CD4-positive, alpha-beta T cell treated with Interleukin-1 beta for 1 hour (primary cell): ENCODE results near the gene ASPSCR1.

ENCODE experiments used
- DNase-seq, 2 donors: peaks; one replicate each; pipeline ENCODE4 v3.0.0-alpha.2; 2020 to 2022

The ASPSCR1 gene

GRCh38 chr17:82001571-82002056, 24.2 kb downstream of the ASPSCR1 start:
- no peak for DNase-seq

DNA sequence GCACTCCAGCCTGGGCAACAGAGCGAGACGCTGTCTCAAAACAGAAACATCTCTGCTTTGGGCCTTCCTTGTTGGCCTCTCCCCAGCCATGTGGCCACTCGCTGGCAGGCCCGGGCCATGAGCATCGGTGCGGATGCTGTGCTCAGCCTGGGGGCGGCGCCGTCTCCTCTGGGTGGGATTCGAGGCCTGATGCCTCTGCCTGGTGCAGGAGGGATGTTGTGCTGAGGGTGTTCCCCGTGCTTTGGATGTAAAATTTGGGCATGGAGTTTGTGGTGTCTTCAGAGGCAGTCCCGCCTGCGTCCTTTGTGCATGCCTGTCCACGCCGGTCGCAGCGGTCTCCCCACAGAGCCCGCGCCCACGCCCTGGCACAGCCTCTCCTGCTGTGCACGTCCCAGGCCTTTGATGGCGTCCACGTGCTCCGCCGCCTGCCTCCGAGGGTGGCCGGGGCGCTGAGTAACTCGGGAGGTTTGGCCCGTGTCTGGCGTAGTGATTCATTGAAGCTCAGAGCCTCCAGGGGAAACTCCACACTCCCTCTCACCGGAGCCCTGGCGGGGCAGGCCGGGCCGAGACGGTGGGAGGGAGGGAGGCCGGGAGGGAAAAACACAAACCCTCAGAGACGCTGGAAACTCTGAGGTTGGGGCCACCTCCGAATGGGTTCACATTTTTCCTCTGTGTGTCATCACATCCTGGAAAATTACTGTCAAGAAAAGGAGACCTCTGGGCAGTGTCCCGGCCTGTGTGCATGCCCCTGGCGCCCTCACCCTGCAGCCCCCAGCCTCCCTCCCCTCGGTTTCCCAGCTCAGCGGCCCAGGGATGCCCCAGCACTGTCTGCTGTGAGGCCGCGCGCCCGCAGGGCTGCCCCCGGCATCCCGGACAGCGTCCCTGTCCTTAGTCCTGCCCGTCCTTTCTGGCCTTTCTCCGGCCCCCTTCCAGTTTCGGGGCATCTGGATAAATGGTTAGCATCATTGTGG, 26.3 kb downstream of the ASPSCR1 start:
- no peak for DNase-seq

DNA sequence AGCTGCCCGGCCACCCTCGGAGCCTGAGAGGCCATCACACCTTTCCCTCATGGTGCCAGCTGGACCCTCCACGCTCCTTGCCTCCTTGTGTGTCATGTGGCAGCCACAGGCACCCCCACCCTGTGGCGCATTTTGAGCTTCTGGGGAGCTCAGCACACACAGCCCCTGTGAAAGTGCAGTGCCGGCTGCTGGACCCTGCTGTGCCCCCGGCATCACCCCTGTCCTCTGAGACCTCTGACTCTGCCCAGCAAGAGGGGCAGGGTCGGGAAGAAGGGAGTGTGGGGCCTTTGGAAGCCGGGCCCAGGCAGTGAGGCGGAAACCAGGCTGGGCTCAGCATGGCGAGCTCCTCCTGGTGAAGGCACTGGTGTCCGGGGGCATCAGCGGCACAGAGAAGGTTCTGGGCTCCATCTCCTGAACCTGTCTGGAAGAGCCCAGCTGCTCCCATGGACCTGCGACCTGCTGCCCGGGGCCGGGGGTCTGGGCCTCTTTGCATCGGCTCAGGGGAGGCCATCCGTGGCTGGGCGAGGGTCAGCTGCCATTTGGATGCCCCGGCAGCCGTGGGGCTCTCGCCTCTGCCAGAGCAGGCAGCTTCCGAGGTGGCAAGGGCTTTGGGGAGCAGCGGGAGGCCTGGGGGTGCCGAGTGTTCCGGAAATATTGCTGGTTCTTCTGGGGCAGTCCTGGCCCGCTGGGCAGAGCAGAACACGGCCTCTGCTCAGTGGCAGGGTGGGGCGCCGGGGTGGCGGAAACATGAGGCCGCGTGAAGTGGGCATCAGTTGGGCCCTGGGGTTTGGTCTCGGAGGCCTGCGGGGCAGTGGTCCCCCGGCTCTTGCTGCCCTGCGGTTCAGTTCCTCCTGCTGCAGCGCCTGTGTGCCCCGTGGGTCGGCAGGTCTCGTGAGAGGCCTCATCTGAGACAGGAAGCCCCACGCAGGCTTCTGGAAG, 27.4 kb downstream of the ASPSCR1 start:
- DNase-seq: no peak

DNA sequence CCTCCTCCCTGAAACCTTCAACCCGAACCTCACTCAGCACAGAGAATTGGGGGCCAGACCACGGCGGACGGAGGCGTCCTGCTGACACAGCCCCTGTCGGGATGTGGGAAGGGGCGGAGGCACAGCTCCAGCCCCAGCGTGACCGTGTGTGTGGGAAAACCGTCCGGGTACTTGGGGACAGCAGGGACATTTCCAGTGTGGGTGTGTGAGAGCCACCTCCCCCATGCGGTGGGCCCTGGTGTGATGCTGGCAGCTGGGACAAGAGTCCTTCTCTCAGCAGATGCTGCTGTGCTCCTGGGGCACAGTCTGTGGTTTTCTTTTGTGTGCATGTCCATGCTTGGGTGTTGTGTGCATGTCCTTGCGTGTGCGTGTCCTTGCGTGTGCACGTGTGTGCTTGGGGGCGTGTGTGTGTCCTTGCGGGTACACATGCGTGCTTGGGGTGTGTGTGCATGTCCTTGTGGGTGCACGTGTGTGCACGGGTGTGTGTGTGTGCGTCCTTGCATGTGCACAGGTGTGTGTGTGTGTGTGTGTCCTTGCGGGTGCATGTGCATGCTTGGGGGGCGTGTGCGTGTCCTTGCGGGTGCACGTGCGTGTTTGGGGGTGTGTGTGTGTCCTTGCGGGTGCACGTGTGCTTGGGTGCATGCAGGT, 28.4 kb downstream of the ASPSCR1 start:
- no peak for DNase-seq

- no peak for DNase-seq
Measured at GRCh38 chr17:82006468-82007227, 29.2 kb downstream of the ASPSCR1 start.

- DNase-seq: no peak
Measured at GRCh38 chr17:82007228-82007494, 29.7 kb downstream of the ASPSCR1 start.

- no peak for DNase-seq
Measured at GRCh38 chr17:82007495-82008257, 30.2 kb downstream of the ASPSCR1 start.

DNA sequence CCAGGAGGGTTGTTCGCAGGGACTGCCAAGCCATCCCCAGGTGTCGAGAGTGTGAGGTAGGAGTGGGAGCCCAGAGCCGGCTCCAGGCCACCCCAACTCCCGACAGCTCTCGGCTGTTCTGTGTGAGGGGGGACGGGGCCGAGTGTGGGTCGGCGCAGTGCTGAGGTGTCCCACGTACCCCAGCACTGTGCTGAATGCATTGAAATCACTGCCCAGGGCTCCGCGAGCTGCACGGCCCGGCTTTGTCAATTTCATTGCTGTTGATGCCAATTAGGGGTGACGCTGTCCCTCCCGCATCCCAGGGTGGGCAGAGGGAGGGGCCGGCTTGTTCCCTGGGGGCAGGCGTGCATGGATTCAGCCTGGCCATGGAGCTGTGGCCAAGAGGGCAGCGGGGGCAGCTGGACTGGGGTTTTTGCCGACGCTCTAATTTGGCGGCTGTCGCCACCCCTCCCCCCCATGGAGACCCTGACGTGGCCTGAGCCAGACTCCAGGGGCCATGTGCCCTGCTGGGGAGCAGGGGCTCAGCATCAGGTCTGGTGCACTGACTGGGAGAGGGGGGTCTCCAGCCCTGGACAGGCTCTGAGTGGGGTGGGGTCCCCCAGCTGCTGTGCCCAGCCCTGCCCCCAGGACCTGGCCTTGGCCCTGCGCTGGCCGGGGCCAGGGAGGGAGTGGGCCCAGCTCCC, 31.0 kb downstream of the ASPSCR1 start:
- DNase-seq: no peak

GRCh38 chr17:82008941-82009405, 31.5 kb downstream of the ASPSCR1 start:
- DNase-seq: no peak

DNA sequence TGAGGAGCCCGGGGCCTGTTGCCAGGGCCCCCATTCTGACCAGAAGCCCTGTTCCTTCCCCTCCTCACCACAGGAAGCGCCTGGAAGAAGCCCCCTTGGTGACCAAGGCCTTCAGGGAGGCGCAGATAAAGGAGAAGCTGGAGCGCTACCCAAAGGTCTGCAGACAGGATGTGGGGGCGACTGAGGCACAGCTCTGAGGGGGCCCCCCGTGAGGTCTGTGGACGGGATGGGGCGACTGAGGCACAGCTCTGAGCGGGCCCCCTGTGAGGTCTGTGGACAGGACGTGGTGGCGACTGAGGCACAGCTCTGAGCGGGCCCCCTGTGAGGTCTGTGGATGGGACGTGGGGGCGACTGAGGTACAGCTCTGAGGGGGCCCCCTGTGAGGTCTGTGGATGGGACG, 32.0 kb downstream of the ASPSCR1 start:
- DNase-seq: no peak

GRCh38 chr17:82010575-82011525, 33.4 kb downstream of the ASPSCR1 start:
- DNase-seq: no peak

DNA sequence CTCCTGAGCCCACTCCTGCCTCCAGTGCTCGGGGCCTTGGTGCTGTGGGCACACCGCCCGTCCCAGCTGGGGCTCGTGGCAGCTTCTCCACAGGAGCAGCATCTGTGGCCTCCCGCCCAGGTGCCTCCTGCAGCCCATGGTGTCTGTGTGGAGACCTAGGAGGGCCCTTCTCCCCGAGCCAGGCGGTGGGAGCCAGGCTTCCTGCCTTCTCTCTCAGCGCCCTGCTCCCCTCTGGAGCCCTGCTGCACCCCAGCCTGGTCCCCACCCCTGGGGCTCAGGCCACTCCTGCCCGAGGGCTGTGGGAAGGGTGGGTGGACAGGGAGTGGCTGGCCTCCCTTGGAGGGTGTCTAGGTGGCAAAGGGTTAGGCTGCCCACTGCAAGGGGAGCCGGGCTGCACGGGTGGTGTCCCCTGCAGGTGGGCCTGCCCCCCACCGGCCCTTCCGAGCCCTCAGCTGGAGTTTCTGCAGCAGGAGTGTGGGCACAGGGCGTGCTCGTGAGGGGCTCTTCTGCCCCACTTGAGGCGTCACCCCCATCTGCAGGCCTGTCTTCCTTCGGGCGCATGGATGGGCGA, 34.3 kb downstream of the ASPSCR1 start:
- no peak for DNase-seq

- DNase-seq: no peak
Measured at GRCh38 chr17:82012261-82012639, 34.8 kb downstream of the ASPSCR1 start.

DNA sequence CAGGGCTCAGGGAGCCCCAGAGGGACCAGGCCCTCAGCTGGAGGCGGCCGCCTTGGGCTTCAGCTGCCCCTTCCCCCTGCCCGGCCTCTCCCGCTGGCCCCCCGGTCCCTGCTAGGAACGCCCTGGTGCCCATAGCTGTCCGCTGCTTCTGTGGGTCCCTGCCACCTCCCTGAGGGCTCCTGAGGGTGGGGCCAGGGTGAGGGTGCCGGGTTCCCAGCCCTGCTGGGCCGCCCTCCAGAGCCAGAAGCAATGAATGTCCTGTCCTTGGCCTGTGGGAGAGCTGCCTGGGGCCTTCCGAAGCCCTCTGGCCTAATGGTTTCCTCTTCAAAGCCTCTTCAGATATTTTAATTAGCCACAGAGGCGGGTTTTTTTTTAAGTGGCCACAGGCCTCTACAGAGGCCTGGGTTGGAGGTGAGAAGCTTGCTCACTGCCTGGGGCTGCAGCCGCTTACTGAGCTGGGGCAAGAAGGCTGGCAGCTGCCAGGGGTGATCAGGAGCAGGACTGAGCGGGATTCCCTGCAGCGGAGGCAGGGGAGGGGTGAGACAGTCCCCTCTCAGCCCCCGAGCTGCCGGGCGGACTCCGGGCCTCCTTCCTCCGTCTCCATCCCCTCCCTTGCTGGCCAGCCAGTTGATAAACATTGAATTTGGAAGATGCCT, 35.3 kb downstream of the ASPSCR1 start:
- DNase-seq: no peak

- no peak for DNase-seq
Measured at GRCh38 chr17:82013341-82013740, 35.9 kb downstream of the ASPSCR1 start.

GRCh38 chr17:82013772-82014321, 36.4 kb downstream of the ASPSCR1 start:
- DNase-seq: no peak

- DNase-seq: no peak
Measured at GRCh38 chr17:82014432-82014831, 37.0 kb downstream of the ASPSCR1 start.

DNA sequence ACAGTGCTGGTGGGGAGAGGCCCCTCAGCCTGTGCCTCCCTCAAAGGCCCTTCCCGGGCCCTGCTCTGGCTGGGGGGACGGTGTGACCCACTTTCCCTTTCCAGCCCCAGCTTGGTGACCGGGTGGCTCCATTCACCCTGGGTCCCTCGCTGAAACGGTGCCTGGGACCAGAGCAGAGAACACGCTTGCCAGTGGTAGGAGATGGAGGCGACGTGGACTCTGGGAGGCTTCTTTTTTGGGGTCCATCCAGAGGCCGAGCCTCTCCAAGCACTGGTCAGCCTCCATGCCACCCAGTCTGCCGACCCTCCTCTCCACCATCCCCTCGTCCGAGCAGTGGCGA, 37.5 kb downstream of the ASPSCR1 start:
- no peak for DNase-seq
